ENCODE results near the gene GPR6.

- no peak for TF ChIP-seq POLR2A (IDR thresholded peaks at IDR 0.05)
- TF ChIP-seq, protein P1, sequence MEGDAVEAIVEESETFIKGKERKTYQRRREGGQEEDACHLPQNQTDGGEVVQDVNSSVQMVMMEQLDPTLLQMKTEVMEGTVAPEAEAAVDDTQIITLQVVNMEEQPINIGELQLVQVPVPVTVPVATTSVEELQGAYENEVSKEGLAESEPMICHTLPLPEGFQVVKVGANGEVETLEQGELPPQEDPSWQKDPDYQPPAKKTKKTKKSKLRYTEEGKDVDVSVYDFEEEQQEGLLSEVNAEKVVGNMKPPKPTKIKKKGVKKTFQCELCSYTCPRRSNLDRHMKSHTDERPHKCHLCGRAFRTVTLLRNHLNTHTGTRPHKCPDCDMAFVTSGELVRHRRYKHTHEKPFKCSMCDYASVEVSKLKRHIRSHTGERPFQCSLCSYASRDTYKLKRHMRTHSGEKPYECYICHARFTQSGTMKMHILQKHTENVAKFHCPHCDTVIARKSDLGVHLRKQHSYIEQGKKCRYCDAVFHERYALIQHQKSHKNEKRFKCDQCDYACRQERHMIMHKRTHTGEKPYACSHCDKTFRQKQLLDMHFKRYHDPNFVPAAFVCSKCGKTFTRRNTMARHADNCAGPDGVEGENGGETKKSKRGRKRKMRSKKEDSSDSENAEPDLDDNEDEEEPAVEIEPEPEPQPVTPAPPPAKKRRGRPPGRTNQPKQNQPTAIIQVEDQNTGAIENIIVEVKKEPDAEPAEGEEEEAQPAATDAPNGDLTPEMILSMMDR (IDR thresholded peaks at IDR 0.05), result no peak
- TF ChIP-seq POLR2AphosphoS5 (IDR thresholded peaks at IDR 0.05; ENCODE audit: insufficient read depth in 1 of 2, low read depth in 1 of 2), result no peak
These were observed 33.0 kb upstream of the GPR6 start for GRCh38 chr6:109945091-109945490.

All from vagina (tissue), 2 donors.